NAMALWA (cell line): ENCODE results near the gene DRD5.
"Not testable (repeated sequence)": the region's sequence is repeated elsewhere in the genome, so short reads cannot be mapped to it uniquely, and the experiment has no call there.

Experiments used
- DNase-seq: peaks from one replicate; pipeline ENCODE4 v3.0.0-alpha.2; 2015; ENCODE audit warnings: low spot score

The DRD5 gene

GRCh38 chr4:9781343-9782135, at the start of gene DRD5:
Gene DRD5 (plus strand): TSS chr4:9781634. CDS start chr4:9782030, 396 bp downstream.
- no peak for DNase-seq

GRCh38 chr4:9732256-9732655, 49.2 kb upstream of the DRD5 start:
- DNase-seq, result not testable (repeated sequence)

- DNase-seq, result no peak
Measured at GRCh38 chr4:9735515-9735914, 45.9 kb upstream of the DRD5 start.

GRCh38 chr4:9737280-9737679, 44.2 kb upstream of the DRD5 start:
- not testable (repeated sequence) for DNase-seq

GRCh38 chr4:9743789-9744188, 37.6 kb upstream of the DRD5 start:
- not testable (repeated sequence) for DNase-seq

- DNase-seq, result no peak
Measured at GRCh38 chr4:9745782-9746181, 35.7 kb upstream of the DRD5 start.

GRCh38 chr4:9758641-9759317, 22.7 kb upstream of the DRD5 start:
- no peak for DNase-seq

GRCh38 chr4:9762823-9763475, 18.5 kb upstream of the DRD5 start:
- DNase-seq, result peak; percentile 79

GRCh38 chr4:9764155-9764696, 17.2 kb upstream of the DRD5 start:
- no peak for DNase-seq

GRCh38 chr4:9765091-9765490, 16.3 kb upstream of the DRD5 start:
- peak; percentile 37 for DNase-seq

- DNase-seq, result no peak
Measured at GRCh38 chr4:9769321-9769720, 12.1 kb upstream of the DRD5 start.

GRCh38 chr4:9771034-9771433, 10.4 kb upstream of the DRD5 start:
- DNase-seq, result no peak

GRCh38 chr4:9773471-9773870, 8.0 kb upstream of the DRD5 start:
- no peak for DNase-seq

- DNase-seq, result no peak
Measured at GRCh38 chr4:9782136-9782436, 652 bp downstream of the DRD5 start.

GRCh38 chr4:9785891-9786290, 4.5 kb downstream of the DRD5 start:
- not testable (repeated sequence) for DNase-seq

GRCh38 chr4:9792381-9792780, 10.9 kb downstream of the DRD5 start:
- no peak for DNase-seq

GRCh38 chr4:9796641-9797040, 15.2 kb downstream of the DRD5 start:
- not testable (repeated sequence) for DNase-seq

- no peak for DNase-seq
Measured at GRCh38 chr4:9800848-9801247, 19.4 kb downstream of the DRD5 start.

GRCh38 chr4:9804918-9805317, 23.5 kb downstream of the DRD5 start:
- DNase-seq, result no peak

- no peak for DNase-seq
Measured at GRCh38 chr4:9808077-9808476, 26.6 kb downstream of the DRD5 start.

- DNase-seq, result no peak
Measured at GRCh38 chr4:9811806-9812205, 30.4 kb downstream of the DRD5 start.

- DNase-seq, result no peak
Measured at GRCh38 chr4:9812501-9813340, 31.3 kb downstream of the DRD5 start.
